K562 (cell line): ENCODE data around the gene TBCCD1. TPM values are rescaled to one million over a fixed set of nuclear protein-coding genes. Genes with fewer than 3 reads are reported as not detected.

ENCODE experiments used
- ATAC-seq: fragments of 200-7000 bp; cut with Tn5 transposase; 3 replicates; pipeline ENCODE4 v1.9.1; 2020; ENCODE audit warnings: moderate library complexity
- BruUV-seq: library from RNA; stranded (reverse); fragments of 400-500 nt; replicated peaks from 2 replicates; lab custom pipeline; 2021; lab: Mats Ljungman, UMichigan
- CTCF ChIA-PET: fragments of 300-600 bp; formaldehyde crosslinking; extraction: SDS; loops from one replicate; lab custom pipeline; 2021; ENCODE audit warnings: low intra/inter-chr PET ratio; lab: Yijun Ruan, JAX
- POLR2A ChIA-PET: fragments of 300-600, 350-650 bp; sonication (Branson Sonifier 250); formaldehyde crosslinking; extraction: SDS; loops from one replicate; lab custom pipeline; 2021; ENCODE audit warnings: antibody characterized with exemption, inconsistent platforms; lab: Yijun Ruan, JAX
- DNase-seq, 4 experiments: peaks; one replicate each; pipeline versions ENCODE4 v3.0.0 to v3.0.0-alpha.2; 2011 to 2018; ENCODE audit warnings: low spot score in 3 of 4, mixed read lengths in 3 of 4; ENCODE audit errors: extremely low read depth in 1 of 4
- FAIRE-seq: peaks from 2 replicates; lab custom pipeline; 2011; peaks lifted over from hg19 to GRCh38; lab: Jason Lieb, UNC
- H2AFZ ChIP-seq: 2 replicates; pipeline ENCODE4 v1.6.0; 2011; ENCODE audit warnings: low read depth, low read length, control low read depth, inconsistent platforms
- H3K27ac ChIP-seq: fragments of 200-600 bp; 3 replicates; pipeline ENCODE4 v1.8.0; 2011; ENCODE audit warnings: low read depth, mild to moderate bottlenecking, control low read depth, inconsistent platforms, low read length, moderate library complexity, mixed read lengths; ENCODE audit errors: extremely low read depth
- H3K27me3 ChIP-seq, 2 experiments: fragments of 300-600 bp in 1 of 2; 2 replicates in 1 of 2; 3 replicates in 1 of 2; pipeline versions ENCODE4 v1.6.0 to v1.8.0; 2011; ENCODE audit warnings: inconsistent platforms in 2 of 2, low read length in 2 of 2, mild to moderate bottlenecking in 1 of 2, mixed read lengths in 1 of 2, moderate library complexity in 1 of 2; ENCODE audit not compliant: control insufficient read depth in 2 of 2, insufficient read depth in 2 of 2
- H3K36me3 ChIP-seq: fragments of 300-600 bp; 3 replicates; pipeline ENCODE4 v1.8.0; 2011; ENCODE audit warnings: mild to moderate bottlenecking, low read length, inconsistent platforms; ENCODE audit not compliant: control insufficient read depth, insufficient read depth
- H3K4me1 ChIP-seq, 2 experiments: fragments of 200-600 bp in 1 of 2; replicated peaks in 1 of 2; 2 replicates in 1 of 2; 3 replicates in 1 of 2; pipeline versions ENCODE4 v1.5.1 to v1.8.0; 2011; ENCODE audit warnings: inconsistent platforms in 2 of 2, low read length in 2 of 2, mild to moderate bottlenecking in 1 of 2, mixed read lengths in 1 of 2, moderate library complexity in 1 of 2; ENCODE audit not compliant: control insufficient read depth in 2 of 2, insufficient read depth in 2 of 2
- H3K4me2 ChIP-seq: 2 replicates; pipeline ENCODE4 v1.6.1; 2011; ENCODE audit warnings: low read length, control low read depth, inconsistent platforms, mixed read lengths; ENCODE audit not compliant: insufficient read depth
- H3K4me3 ChIP-seq: fragments of 200-600 bp; sonication (generic), shearing (Covaris generic); 2 replicates; pipeline ENCODE4 v1.5.1; 2016; ENCODE audit warnings: control low read depth, inconsistent platforms
- H3K79me2 ChIP-seq: fragments of 200-600 bp; 3 replicates; pipeline ENCODE4 v1.8.0; 2011; ENCODE audit warnings: low read length, inconsistent platforms; ENCODE audit not compliant: control insufficient read depth, insufficient read depth
- H3K9ac ChIP-seq, 2 experiments: 2 replicates each; pipeline versions ENCODE4 v1.6.0 to v1.6.1; 2011; ENCODE audit warnings: low read depth in 2 of 2, low read length in 2 of 2, control low read depth in 1 of 2, inconsistent platforms in 1 of 2, mild to moderate bottlenecking in 1 of 2, mixed read lengths in 1 of 2; ENCODE audit not compliant: insufficient read depth in 1 of 2
- H3K9me1 ChIP-seq: one replicate; pipeline ENCODE4 v1.6.0; 2011; ENCODE audit warnings: inconsistent platforms, mild to moderate bottlenecking, low read length, moderate library complexity; ENCODE audit not compliant: control insufficient read depth, insufficient read depth
- H3K9me3 ChIP-seq: replicated peaks from 2 replicates; pipeline ENCODE4 v1.5.1; 2011; ENCODE audit warnings: low read depth, low read length, inconsistent platforms; ENCODE audit not compliant: control insufficient read depth, insufficient read depth
- H4K20me1 ChIP-seq: replicated peaks from 2 replicates; pipeline ENCODE4 v1.6.1; 2011; ENCODE audit warnings: low read length, inconsistent platforms, mixed read lengths; ENCODE audit not compliant: control insufficient read depth, insufficient read depth
- E2F4 ChIP-seq: sonication (generic); formaldehyde crosslinking; IDR thresholded peaks from 2 replicates; pipeline ENCODE4 v1.8.0; 2022; ENCODE audit warnings: mild to moderate bottlenecking, low read depth, missing genetic modification reagents
- FOXP1 ChIP-seq: sonication (generic); formaldehyde crosslinking; IDR thresholded peaks from 2 replicates; pipeline ENCODE4 v1.8.0; 2022; ENCODE audit warnings: mild to moderate bottlenecking, missing genetic modification reagents
- MLLT1 ChIP-seq, 2 experiments: fragments of 450-650 bp; IDR thresholded peaks; 2 replicates each; pipeline ENCODE4 v1.6.1; 2016
- NFIC ChIP-seq: fragments of 450-650 bp; IDR thresholded peaks from 2 replicates; pipeline ENCODE4 v1.6.1; 2017; ENCODE audit warnings: mild to moderate bottlenecking, inconsistent platforms
- NR1H2 ChIP-seq: sonication (generic); formaldehyde crosslinking; IDR thresholded peaks from 2 replicates; pipeline ENCODE4 v1.4.0; 2020; ENCODE audit warnings: mild to moderate bottlenecking, missing genetic modification reagents
- OTX1 ChIP-seq: fragments of 450-650 bp; formaldehyde crosslinking; IDR thresholded peaks from 2 replicates; pipeline ENCODE4 v1.4.0; 2022; ENCODE audit warnings: mild to moderate bottlenecking
- TBL1XR1 ChIP-seq, 2 experiments: IDR thresholded peaks; 2 replicates each; pipeline ENCODE4 v1.6.1; 2012; ENCODE audit warnings: improper control_type of control experiment in 2 of 2, low read length in 2 of 2, mild to moderate bottlenecking in 1 of 2
- THRB ChIP-seq: fragments of 450-650 bp; formaldehyde crosslinking; conservative IDR thresholded peaks from 2 replicates; pipeline ENCODE4 v1.4.0; 2022; ENCODE audit warnings: mild to moderate bottlenecking, missing genetic modification characterization
- VEZF1 ChIP-seq: fragments of 200-800 bp; sonication (Bioruptor generic); IDR thresholded peaks from 2 replicates; pipeline ENCODE4 v1.6.1; 2017; ENCODE audit warnings: missing genetic modification characterization, missing compliant biosample characterization
- ZFX ChIP-seq: sonication (generic); formaldehyde crosslinking; IDR thresholded peaks from 2 replicates; pipeline ENCODE4 v1.8.0; 2022; ENCODE audit warnings: mild to moderate bottlenecking, missing genetic modification reagents, moderate library complexity
- ZNF785 ChIP-seq: fragments of 250-450 bp; sonication (Bioruptor Pico); IDR thresholded peaks from 2 replicates; pipeline ENCODE4 v1.4.0; 2020; ENCODE audit warnings: mild to moderate bottlenecking
- WGBS: fragments of 100-300 bp; shearing (Covaris generic); methylation state at CpG from one replicate; pipeline ENCODE4 v1.1.6; 2016; ENCODE audit warnings: low coverage, mixed read lengths; ENCODE audit not compliant: insufficient coverage; ENCODE audit errors: missing lambda C conversion rate; 5-methylcytosine and 5-hydroxymethylcytosine counted together
- in situ Hi-C: fragments of 300-500 bp; cut with MboI; formaldehyde crosslinking; loops from 4 replicates; pipeline ENCODE4 v1.15.0; 2018; ENCODE audit warnings: inconsistent platforms, mixed read lengths
- intact Hi-C: fragments of 100-400 bp; cut with micrococcal nuclease; formaldehyde crosslinking; loops from 2 replicates; pipeline ENCODE4 v1.14.2; 2022
- polyA plus RNA-seq, 8 experiments: library from polyadenylated mRNA; depleted of rRNA in 4 of 8; stranded (reverse) in 5 of 8; unstranded in 3 of 8; fragments of >200 nt; fragmentation: Nextera tagmentation in 2 of 8; fragmentation: Illumina TruSeq in 1 of 8; extraction: Ambion mirVana in 2 of 8; extraction: Trizol in 1 of 8; gene quantifications; 2 replicates each; pipeline versions ENCODE4 v1.2.1 to v1.2.3, GENCODE V29; 2011 to 2014; ENCODE audit warnings: inconsistent platforms in 1 of 8, missing spikeins in 1 of 8
- total RNA-seq, 7 experiments: library from RNA; depleted of rRNA in 6 of 7; stranded (reverse); fragments of >200 nt in 6 of 7; fragmentation: Illumina TruSeq in 2 of 7; extraction: Trizol in 2 of 7; gene quantifications; 2 replicates each; pipeline versions ENCODE4 v1.2.1 to v1.2.3, GENCODE V29; 2011 to 2021; ENCODE audit warnings: low replicate concordance in 1 of 7

The TBCCD1 gene
- total and polyA plus RNA-seq, 9 of the 15 experiments (the other 6 are each of a cell fraction or from before 2014, with no cell fraction given) = 17.7 to 31.1 (median 21.2) TPM

GRCh38 chr3:186570941-186571643, 4.0 kb upstream of the TBCCD1 start:
- Histone ChIP-seq H4K20me1 (no peaks in the 10 kb centered on the region), H3K4me2 (peak overlapping the region; percentile 100), H3K9ac (peak overlapping the region; percentile 95), H2AFZ (peak overlapping the region; percentile 89; the same call in 1 of the 2 replicates), H3K27me3 (no peaks in the 10 kb centered on the region), H3K79me2 (peaks cover 59% of the 10 kb centered on the region), H3K27ac (peak overlapping the region; percentile 95), H3K4me1 (peaks cover 2 to 11% of the 10 kb centered on the region in 2 experiments; a peak in 4 of 5 replicates), H3K9me3 (no peaks in the 10 kb centered on the region)
- in situ Hi-C loops = no loop called here
- ATAC-seq (no peak), FAIRE-seq (no peak)
- 2% methylated on average over 16 of the region's 21 CpGs for WGBS
- TSS peak; percentile 41 for BruUV-seq
- POLR2A ChIA-PET = interaction anchor here (0.5 to 5.7 kb wide), 6 partner anchors 13 to 213 kb away, joined by 3 to 64 read pairs (median 8); partner anchors contain the start of gene EIF4A2
- TF ChIP-seq THRB (CRISPR knock-in tag) (0 out of 2 replicates have a peak, but pooled peaks have one; percentile 14), NFIC (0 out of 2 replicates have a peak, but pooled peaks have one; percentile 12), MLLT1 (IDR thresholded peaks at IDR 0.05) (peak in 1 of 2 experiments; percentile 53; a peak in 1 of 4 replicates), TBL1XR1 (IDR thresholded peaks at IDR 0.05; ENCODE audit: low read length in 2 of 2) (no peak), E2F4 (CRISPR knock-in tag) (peak; percentile 51; the same call in 1 of the 2 replicates), ZFX (CRISPR knock-in tag) (peak; percentile 8; the same call in 1 of the 2 replicates), NR1H2 (CRISPR knock-in tag) (0 out of 2 replicates have a peak, but pooled peaks have one; percentile 68), OTX1 (CRISPR knock-in tag) (0 out of 2 replicates have a peak, but pooled peaks have one; percentile 73), FOXP1 (peak; percentile 9; the same call in 1 of the 2 replicates), ZNF785 (CRISPR knock-in tag) (no peak), VEZF1 (CRISPR knock-in tag) (no peak)
- TF ChIP-seq, all 486 proteins: peak for 8
- Histone ChIP-seq H3K4me3 (peak overlapping the region; percentile 96), H3K9me1 (no peaks in the 10 kb centered on the region), H3K36me3 (peaks cover 42% of the 10 kb centered on the region)
- CTCF ChIA-PET = no interaction called here
- no peak for DNase-seq
- intact Hi-C loops = loop anchor here (1.0 kb wide), 1 partner anchor 462 kb away; the partner anchor contains the start of gene ETV5
